ENCODE data around the gene SH3RF3. TPM values are rescaled to one million over a fixed set of nuclear protein-coding genes. Genes with fewer than 3 reads are reported as not detected.

SH3RF3 gene
- total and polyA plus RNA-seq, 2 of the 13 experiments (the other 11 are each of a cell fraction or from before 2014, with no cell fraction given): 0.04 TPM; not detected in 1

DNA sequence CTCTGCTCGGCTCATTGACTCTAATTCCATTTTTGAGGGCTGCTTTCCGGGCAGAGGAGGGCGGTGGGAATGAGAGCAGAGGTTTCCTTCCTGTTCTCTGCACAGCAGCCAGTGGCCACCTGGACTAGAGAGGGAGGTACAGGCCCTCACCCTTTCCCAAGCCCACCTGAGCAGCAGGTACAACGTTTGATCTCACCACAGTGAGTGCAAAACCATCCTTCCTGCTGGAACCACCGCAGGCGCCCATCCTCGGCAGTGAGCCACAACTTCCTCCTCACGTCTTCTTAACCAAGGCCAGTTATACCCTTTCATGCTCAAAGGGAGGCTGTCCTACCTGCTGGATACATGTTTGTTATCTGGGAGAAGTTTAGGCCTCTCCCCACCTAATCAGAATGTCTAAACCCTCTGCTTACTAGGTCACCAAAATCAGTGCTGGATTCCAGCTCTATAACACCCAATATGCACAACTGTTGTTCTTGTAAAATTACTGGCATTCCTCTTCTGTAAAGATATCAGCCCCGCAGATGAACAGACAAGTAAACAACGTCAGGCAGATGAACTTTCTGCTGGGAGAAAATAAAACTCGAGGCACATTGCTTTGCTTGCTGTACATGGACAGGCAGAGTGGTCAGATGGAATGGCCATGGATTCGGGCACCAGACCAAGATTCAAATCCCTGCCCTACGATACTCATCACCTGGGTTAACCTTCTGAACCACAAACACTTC is 191.4 kb downstream of the SH3RF3 start (continued):
- TF ChIP-seq, protein P1, sequence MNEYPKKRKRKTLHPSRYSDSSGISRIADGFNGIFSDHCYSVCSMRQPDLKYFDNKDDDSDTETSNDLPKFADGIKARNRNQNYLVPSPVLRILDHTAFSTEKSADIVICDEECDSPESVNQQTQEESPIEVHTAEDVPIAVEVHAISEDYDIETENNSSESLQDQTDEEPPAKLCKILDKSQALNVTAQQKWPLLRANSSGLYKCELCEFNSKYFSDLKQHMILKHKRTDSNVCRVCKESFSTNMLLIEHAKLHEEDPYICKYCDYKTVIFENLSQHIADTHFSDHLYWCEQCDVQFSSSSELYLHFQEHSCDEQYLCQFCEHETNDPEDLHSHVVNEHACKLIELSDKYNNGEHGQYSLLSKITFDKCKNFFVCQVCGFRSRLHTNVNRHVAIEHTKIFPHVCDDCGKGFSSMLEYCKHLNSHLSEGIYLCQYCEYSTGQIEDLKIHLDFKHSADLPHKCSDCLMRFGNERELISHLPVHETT (CRISPR knock-in tag; conservative IDR thresholded peaks at IDR 0.05): no peak
- TF ChIP-seq, protein P2, sequence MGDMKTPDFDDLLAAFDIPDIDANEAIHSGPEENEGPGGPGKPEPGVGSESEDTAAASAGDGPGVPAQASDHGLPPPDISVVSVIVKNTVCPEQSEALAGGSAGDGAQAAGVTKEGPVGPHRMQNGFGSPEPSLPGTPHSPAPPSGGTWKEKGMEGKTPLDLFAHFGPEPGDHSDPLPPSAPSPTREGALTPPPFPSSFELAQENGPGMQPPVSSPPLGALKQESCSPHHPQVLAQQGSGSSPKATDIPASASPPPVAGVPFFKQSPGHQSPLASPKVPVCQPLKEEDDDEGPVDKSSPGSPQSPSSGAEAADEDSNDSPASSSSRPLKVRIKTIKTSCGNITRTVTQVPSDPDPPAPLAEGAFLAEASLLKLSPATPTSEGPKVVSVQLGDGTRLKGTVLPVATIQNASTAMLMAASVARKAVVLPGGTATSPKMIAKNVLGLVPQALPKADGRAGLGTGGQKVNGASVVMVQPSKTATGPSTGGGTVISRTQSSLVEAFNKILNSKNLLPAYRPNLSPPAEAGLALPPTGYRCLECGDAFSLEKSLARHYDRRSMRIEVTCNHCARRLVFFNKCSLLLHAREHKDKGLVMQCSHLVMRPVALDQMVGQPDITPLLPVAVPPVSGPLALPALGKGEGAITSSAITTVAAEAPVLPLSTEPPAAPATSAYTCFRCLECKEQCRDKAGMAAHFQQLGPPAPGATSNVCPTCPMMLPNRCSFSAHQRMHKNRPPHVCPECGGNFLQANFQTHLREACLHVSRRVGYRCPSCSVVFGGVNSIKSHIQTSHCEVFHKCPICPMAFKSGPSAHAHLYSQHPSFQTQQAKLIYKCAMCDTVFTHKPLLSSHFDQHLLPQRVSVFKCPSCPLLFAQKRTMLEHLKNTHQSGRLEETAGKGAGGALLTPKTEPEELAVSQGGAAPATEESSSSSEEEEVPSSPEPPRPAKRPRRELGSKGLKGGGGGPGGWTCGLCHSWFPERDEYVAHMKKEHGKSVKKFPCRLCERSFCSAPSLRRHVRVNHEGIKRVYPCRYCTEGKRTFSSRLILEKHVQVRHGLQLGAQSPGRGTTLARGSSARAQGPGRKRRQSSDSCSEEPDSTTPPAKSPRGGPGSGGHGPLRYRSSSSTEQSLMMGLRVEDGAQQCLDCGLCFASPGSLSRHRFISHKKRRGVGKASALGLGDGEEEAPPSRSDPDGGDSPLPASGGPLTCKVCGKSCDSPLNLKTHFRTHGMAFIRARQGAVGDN (CRISPR knock-in tag; IDR thresholded peaks at IDR 0.05): no peak
- TF ChIP-seq ZFP1 (CRISPR knock-in tag; IDR thresholded peaks at IDR 0.05): no peak

DNA sequence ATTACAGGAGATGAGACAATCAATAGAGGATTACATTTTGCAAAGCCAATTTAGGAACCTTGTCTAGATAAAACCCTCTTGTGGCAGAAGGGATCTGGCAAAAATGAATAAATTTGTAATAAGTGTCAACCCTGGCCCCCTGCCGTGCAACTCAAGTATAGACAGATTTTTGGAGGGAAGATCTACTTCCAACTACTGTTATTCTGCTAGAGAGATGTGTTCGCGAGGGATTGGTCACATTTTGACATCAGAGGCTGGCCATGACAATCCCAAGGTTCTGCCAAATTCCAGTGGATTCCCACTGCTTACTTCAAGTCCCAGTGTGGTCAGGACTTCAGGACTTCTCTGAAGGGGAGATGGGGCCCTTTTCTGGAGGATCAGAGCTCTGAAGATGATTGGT is 192.6 kb downstream of the SH3RF3 start:
- CTCF ChIA-PET (ENCODE audit: low intra/inter-chr PET ratio, low total read pairs): no interaction called here
- Histone ChIP-seq H3K4me1 (ENCODE audit: insufficient read depth, low read length) (peaks cover 17% of the 10 kb centered on the region), H3K27ac (ENCODE audit: extremely low read length, insufficient read depth, low read length) (no peak overlapping the region), H3K9me3 (ENCODE audit: low read length) (no peaks in the 10 kb centered on the region), H3K4me2 (ENCODE audit: low read depth, low read length) (no peak overlapping the region), H3K27me3 (ENCODE audit: control insufficient read depth in 1 of 2, insufficient read depth in 2 of 2, low read length in 2 of 2) (peaks cover 9 to 37% of the 10 kb centered on the region in 2 experiments; a peak in 4 of 5 replicates), H4K20me1 (ENCODE audit: insufficient read depth, low read length) (no peaks in the 10 kb centered on the region), H2AFZ (ENCODE audit: low read length) (no peak overlapping the region), H3K36me3 (replicated peaks in 1 of 2; ENCODE audit: control insufficient read depth in 1 of 2, insufficient read depth in 2 of 2, low read length in 2 of 2) (no peaks in the 10 kb centered on the region), H3K79me2 (ENCODE audit: insufficient read depth, low read length) (no peaks in the 10 kb centered on the region), H3K4me3 (replicated peaks in 1 of 3; ENCODE audit: insufficient read depth in 1 of 3, low read depth in 2 of 3, low read length in 3 of 3) (no peak overlapping the region), H3K9ac (ENCODE audit: insufficient read depth, low read depth, low read length) (no peak overlapping the region)
- FAIRE-seq (no peak), DNase-seq (ENCODE audit: low spot score) (no peak), ATAC-seq (no peak)
- 83% methylated on average over 3 of the region's 3 CpGs for WGBS (ENCODE audit: low lambda C conversion rate)
- in situ Hi-C loops (cut with HindIII; ENCODE audit: extremely low pct_ligation_motif_present, low pct_unique_long_range_greater_than_20kb) (no loop called here), intact Hi-C loops (cut with micrococcal nuclease; ENCODE audit: unreplicated experiment) (no loop called here)
- no TSS peak for BruUV-seq (replicated peaks)
- POLR2A ChIA-PET: no interaction called here
- TF ChIP-seq PAWR (CRISPR knock-in tag; IDR thresholded peaks at IDR 0.05; ENCODE audit: borderline replicate concordance) (no peak), MYNN (CRISPR knock-in tag; IDR thresholded peaks at IDR 0.05; ENCODE audit: low read depth) (no peak), ZSCAN9 (CRISPR knock-in tag; IDR thresholded peaks at IDR 0.05; ENCODE audit: borderline replicate concordance) (no peak)
- TF ChIP-seq, protein P3, sequence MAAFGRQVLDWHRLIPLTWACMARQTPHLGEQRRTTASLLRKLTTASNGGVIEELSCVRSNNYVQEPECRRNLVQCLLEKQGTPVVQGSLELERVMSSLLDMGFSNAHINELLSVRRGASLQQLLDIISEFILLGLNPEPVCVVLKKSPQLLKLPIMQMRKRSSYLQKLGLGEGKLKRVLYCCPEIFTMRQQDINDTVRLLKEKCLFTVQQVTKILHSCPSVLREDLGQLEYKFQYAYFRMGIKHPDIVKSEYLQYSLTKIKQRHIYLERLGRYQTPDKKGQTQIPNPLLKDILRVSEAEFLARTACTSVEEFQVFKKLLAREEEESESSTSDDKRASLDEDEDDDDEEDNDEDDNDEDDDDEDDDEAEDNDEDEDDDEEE (CRISPR knock-in tag; IDR thresholded peaks at IDR 0.05): no peak
- TF ChIP-seq, protein P4, sequence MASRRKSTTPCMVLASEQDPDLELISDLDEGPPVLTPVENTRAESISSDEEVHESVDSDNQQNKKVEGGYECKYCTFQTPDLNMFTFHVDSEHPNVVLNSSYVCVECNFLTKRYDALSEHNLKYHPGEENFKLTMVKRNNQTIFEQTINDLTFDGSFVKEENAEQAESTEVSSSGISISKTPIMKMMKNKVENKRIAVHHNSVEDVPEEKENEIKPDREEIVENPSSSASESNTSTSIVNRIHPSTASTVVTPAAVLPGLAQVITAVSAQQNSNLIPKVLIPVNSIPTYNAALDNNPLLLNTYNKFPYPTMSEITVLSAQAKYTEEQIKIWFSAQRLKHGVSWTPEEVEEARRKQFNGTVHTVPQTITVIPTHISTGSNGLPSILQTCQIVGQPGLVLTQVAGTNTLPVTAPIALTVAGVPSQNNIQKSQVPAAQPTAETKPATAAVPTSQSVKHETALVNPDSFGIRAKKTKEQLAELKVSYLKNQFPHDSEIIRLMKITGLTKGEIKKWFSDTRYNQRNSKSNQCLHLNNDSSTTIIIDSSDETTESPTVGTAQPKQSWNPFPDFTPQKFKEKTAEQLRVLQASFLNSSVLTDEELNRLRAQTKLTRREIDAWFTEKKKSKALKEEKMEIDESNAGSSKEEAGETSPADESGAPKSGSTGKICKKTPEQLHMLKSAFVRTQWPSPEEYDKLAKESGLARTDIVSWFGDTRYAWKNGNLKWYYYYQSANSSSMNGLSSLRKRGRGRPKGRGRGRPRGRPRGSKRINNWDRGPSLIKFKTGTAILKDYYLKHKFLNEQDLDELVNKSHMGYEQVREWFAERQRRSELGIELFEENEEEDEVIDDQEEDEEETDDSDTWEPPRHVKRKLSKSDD (CRISPR knock-in tag; IDR thresholded peaks at IDR 0.05; ENCODE audit: low read depth): no peak
